C4-2B (cell line): ENCODE data around the gene BRD4.

ENCODE experiments used
- ZFX ChIP-seq: fragments of 450-650 bp; IDR thresholded peaks from 2 replicates; pipeline ENCODE4 v1.6.1; 2017
- TF ChIP-seq, protein P1 (sequence below): fragments of 450-650 bp; conservative IDR thresholded peaks from 2 replicates; pipeline ENCODE4 v1.5.1; 2017; ENCODE audit warnings: mild to moderate bottlenecking

DNA sequence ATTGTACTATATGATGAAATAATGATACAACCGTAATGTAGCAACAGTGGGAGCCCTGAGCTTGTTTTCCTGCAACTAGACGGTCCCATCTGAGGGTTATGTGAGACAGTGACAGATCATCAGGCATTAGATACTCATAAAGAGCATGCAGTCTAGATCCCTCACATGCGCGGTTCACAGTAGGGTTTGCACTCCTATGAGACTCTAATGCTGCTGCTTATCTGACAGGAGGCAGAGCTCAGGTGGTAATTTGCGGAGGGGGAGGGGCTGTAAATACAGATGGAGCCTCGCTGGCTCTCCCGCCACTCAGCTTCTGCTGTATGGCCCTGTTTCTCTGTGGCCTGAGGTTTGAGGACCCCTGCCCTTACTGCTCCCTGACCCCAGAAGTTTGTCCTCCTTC lies 113.8 kb downstream of the BRD4 start:
- TF ChIP-seq, protein P1, sequence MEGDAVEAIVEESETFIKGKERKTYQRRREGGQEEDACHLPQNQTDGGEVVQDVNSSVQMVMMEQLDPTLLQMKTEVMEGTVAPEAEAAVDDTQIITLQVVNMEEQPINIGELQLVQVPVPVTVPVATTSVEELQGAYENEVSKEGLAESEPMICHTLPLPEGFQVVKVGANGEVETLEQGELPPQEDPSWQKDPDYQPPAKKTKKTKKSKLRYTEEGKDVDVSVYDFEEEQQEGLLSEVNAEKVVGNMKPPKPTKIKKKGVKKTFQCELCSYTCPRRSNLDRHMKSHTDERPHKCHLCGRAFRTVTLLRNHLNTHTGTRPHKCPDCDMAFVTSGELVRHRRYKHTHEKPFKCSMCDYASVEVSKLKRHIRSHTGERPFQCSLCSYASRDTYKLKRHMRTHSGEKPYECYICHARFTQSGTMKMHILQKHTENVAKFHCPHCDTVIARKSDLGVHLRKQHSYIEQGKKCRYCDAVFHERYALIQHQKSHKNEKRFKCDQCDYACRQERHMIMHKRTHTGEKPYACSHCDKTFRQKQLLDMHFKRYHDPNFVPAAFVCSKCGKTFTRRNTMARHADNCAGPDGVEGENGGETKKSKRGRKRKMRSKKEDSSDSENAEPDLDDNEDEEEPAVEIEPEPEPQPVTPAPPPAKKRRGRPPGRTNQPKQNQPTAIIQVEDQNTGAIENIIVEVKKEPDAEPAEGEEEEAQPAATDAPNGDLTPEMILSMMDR, result no peak
- no peak for TF ChIP-seq ZFX
